GM18870 (cell line): Measurements from ENCODE around the gene C19orf81.

Source experiments
- ATAC-seq: cut with Tn5 transposase; IDR thresholded peaks from one replicate; pipeline ENCODE4 v1.9.1; 2021; ENCODE audit warnings: moderate library complexity; ENCODE audit not compliant: unreplicated experiment

The C19orf81 gene

DNA sequence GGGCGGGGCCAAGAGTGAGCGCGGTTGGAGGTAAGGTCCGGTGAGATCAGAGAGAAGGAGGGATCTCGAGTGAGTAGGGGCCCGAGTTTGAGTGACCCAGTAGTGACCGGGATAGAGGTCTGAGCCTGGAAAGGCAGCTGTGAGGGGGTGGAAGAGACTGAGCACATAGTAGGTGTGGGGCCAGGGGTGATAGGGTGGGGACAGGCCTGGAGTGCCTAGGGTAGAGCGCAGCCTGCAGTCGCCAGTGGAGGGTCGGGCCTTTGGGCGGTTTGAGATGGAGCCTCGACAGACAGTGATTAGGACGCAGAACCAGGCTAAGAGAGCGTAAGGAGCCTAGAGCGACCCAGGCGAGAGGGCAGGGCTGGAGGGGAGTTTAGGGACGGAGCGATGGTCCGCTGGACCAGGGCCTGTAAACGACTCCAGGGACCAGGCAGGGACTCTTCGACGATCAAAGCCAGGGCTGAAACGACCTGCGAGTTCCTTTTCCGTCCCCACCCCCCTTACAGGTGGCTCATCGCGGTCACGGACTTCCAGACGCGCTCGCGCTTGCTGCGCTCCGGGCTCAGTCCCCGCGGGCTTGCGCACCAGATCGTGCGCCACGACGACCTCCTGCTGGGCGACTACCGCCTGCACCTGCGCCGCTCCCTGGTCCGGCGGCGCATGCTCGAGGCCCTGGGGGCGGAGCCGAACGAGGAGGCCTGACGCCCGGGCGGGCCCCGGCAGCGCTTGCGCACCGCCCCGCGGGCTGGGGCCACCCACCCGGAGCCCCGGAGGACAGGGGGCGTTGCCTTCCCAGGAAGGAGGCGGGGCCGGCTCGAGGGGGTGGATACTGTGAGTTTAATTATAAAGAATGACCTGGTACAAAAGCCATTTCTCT, 9.4 kb downstream of the C19orf81 start:
- ATAC-seq, result no peak

DNA sequence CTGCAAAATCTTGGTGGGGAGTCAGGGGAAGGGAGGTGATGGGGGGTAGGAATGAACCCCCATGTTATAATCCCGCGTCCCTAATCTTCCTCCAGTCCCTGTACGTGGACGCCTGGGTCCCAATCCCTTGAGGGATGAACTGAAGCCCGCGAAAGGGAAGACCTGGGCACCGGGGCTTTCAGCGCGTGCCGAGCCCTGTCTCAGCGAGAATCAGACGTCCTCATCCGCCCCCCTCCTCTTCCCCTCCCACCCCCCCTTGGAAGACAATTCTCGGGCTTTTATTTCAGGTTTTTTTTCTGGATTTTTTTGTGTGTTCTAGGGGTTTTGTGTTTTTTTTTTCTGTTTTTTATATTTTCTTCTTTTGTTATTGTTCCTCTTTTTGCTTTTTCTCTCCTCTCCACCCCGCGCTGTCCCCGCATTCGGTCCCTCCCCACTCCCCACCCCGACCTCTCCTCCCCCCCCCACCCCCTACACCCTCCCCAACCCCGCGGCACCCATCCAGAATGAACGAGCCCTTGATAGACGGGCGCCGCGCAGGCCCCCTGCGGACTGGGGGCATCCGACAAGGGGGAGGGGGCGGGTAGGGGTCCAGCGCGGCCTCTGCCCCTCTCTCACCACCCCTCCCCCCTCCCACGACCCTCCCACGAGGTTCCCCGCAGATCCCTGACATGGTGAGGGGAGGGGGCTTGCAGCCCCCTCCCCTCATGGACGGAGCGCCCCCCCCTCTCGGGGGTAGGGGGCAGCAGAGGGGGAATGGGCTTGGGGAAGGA, 10.3 kb downstream of the C19orf81 start:
- no peak for ATAC-seq

DNA sequence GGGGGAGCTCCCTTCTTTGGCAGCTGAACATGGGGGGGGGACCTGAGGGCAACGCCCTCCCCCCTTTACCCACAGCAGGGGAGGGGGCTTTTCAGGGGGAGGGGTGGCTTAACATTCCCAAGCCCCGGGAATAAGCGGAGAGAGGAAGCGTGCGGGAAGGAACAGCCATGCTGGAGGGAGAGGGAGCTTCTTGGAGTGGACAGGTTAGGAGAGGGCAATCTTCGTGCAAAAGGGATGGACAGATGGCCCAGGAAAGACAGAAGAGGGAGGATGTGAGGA, 10.8 kb downstream of the C19orf81 start:
- ATAC-seq, result no peak

DNA sequence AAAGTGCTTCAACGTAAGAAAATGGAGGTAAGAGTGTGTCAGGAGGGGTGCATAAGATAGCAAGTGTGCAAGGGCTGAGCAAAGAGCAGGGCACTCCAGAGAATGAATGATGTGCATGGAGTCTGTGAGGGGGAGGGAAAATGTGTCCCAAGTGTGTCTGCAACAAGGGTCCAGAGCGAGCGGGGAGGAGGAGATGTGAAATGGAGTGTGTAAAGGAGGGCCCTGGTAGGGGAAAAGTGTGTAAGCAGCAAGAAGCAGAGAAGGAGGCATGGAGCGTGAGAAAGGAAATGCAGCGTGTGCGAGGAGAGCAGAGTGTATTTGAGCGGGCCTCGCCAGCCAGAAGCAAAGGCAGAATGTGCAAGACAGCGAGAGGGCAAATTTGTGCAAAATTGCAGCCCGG, 11.8 kb downstream of the C19orf81 start:
- ATAC-seq, result no peak

DNA sequence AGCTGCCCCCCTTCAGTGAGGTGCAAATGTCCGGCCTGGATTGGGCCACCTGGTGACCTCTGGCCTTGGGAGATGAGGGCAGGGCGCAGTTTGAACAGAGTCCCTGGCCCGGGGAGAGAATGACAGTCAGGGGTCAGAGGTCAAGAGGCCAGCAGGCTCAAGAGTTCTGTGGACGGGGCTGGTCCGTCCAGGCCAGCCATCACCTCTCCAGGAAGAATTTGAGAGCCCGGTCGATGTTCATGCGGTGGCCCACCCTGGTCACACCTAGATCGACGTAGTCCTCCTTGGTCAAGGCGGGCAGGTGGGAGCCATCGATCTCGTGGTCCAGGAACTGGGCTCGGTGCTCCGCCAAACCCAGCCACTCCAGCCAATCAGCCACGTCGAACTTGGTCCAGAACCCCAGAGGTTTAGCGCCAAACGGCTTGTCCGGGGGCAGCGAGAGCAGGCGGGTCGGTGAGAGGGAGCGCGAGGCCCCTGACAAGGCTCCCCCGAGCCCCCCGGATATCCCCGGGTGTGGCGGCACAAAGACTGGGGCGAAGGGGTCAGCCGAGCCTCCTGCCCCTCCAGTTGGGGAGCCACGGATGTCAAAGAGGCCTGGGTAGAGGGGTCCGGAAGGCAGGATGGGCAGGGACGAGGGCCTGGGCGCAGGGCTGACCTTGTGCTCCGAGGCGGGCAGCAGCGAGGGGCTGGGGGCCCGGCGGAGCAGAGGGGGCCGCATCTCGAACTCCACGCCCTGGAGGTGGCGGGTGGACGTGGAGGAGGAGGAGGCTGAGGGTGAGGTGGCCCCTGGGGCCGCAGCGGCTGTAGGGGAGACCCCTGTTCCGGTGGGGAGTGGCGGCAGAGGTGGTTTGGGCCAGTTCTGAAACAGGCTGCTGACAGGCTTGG, 12.8 kb downstream of the C19orf81 start:
- no peak for ATAC-seq

- ATAC-seq, result no peak
Measured at GRCh38 chr19:50662651-50663481, 13.6 kb downstream of the C19orf81 start.

- ATAC-seq, result no peak
Measured at GRCh38 chr19:50663482-50663790, 14.2 kb downstream of the C19orf81 start.

GRCh38 chr19:50664204-50664603, 15.0 kb downstream of the C19orf81 start:
- no peak for ATAC-seq

DNA sequence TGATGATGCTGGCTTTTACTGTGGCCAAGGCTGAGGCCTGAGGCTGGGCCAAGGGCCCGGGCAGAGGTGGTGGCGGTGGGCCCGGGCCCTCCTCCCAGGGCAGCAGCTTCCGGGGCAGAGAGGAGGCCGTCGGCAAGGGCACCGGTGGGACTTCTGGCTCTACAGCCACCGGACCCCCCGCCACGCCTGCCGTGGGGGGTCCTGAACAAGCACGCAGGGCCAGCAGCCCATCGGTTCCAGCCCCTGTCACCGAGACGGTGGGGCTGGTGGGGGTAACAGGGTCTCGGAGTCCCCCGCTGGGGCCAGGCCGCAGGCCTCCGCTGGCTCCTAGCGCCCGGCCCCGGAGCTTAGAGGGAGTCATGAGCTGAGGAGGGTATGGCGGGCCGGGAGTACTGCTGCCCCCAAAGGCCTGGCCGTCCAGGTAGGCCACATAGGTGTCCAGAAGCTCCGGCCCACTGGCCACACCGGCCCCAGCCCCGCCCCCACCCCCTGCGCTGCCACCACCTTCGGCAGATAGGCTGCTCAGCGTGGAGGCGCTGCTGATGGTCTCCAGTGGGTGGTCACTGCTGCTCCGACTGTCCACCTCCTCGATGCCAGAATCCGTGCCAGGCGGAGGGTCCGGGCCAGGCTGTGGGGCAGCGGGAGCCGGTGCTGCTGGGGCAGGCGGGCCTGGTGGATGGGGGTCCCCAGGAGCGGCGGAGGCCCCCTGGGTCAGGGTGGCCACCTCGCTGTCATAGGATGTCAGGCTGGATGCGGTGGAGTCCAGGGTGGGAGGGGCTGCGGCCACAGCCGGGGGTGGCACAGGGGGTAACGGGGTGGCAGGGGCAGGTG, 17.3 kb downstream of the C19orf81 start:
- ATAC-seq, result no peak

GRCh38 chr19:50667177-50667758, 18.0 kb downstream of the C19orf81 start:
- no peak for ATAC-seq

- ATAC-seq, result no peak
Measured at GRCh38 chr19:50667759-50668231, 18.6 kb downstream of the C19orf81 start.

DNA sequence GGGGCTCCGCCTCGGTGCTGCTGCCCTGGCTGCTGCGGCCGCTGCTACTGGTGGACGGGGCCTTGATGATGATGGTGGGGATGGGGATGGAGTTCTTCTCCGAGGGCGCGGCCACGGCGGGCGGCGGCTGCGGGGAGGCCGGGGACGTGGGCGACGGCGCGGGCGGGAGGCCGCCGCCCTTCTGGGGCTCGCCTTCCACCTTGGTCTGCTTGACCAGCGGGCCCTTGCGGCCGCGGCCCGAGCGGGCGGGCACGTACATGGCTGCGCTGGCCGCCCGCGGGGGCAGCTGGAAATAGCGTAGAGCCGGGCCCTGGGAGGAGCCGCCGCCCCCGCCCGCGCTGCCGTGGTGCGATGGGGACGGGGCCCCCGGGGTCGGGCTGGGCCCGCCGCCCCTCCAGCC, 19.2 kb downstream of the C19orf81 start:
- ATAC-seq, result no peak

DNA sequence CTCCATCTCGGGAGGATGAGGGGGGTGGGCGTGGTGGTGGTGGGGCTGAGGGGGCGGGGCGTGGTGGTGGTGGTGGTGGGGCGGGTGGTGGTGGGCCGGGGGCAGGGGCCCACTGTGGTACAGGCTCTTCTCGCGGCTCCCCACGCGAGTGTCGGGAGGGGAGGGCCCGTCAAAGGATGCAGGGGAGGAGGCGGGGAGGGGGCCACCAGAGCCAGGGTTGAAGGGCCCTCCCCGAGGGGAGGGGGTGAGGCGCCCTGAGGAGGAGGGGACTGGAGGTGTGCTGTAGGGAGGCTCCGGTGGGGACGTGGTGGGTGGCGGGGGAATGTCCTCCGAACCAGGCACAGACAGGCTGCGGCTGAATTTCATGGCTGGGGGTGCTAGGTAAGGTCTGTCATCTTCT, 19.6 kb downstream of the C19orf81 start:
- ATAC-seq, result no peak

DNA sequence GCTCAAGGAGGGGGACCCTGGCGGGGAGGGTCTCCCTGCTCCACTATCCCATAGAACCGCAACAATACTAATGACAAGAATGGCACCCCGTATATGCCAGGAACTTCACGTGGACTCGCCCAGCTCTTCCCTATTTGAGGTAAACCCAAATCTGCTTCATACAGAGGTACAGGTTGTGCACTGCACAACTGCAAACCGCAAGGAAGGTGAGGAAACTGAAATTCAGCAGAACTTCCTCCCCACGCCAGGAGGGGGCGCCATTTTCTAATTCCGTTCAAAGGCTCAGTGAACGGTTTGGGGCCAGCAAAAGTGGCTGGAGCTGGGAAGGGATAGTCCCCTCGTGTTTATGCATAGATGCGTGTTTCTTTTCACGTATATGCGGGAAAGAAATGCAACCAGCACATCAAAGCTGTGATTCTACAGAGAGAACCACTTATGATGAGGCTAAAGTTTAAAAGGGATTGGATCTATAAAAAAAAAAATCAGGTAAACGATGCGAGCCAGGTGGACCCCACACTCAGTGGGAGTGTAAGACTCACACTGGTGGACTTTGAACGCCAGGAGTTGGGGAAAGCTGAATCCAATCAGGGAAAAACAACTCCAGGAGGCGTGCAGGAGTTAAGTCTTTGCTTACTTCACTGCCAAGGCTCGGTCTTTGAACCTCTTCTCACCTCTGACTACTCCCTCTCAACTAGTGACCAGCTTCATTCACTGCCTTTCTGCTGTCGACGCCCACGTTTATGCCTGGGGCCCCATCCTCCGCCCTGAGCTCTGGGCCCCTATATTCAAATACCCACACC, 20.3 kb downstream of the C19orf81 start:
- no peak for ATAC-seq

GRCh38 chr19:50670102-50670380, 20.8 kb downstream of the C19orf81 start:
- no peak for ATAC-seq

GRCh38 chr19:50673118-50673517, 23.9 kb downstream of the C19orf81 start:
- no peak for ATAC-seq

DNA sequence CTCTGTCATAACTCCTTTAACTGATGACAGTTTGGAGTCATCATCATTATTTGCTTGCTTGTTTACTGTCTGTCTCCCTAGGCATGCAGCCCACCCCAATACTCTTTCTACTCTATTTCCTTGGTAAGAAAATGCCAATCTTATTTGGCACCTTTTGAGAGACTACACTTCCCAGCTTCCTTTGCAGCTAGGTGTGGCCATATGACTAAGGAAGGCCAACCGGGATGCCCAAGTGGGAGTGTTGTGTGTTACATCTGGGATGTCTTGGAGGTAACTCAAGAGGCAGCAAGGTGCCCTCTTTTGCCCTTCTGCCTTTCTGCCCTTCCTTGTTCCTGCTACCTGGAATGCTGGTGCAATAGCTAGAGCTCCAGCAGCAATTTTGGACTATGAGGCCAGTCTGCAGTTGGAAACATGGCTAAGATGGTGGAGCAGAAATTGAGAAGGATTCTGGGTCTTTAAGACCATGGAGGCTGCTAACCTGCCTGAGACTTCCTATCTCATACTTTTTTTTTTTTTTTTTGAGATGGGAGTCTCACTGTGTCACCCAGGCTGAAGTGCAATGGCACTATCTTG, 27.5 kb downstream of the C19orf81 start:
- no peak for ATAC-seq

- ATAC-seq, result no peak
Measured at GRCh38 chr19:50677636-50678035, 28.4 kb downstream of the C19orf81 start.
